Stomach (tissue), 9 donors: ENCODE results near the gene RWDD4. TPM values are rescaled to one million over a fixed set of nuclear protein-coding genes. Genes with fewer than 3 reads are reported as not detected.

Experiments
- DNase-seq, 2 donors: peaks; one replicate each; pipeline versions ENCODE4 v3.0.0 to v3.0.0-alpha.2; 2013 to 2019
- H3K27ac ChIP-seq, 5 donors: fragments of 200-600 bp in 4 of 5; sonication (generic) in 4 of 5; one replicate each; pipeline ENCODE4 v1.5.1; 2013 to 2019; ENCODE audit warnings: mild to moderate bottlenecking in 1 of 5, moderate library complexity in 1 of 5
- H3K27me3 ChIP-seq, 3 donors: fragments of 200-600 bp; sonication (generic); one replicate each; pipeline ENCODE4 v1.5.1; 2017 to 2019; ENCODE audit warnings: mixed run types in 1 of 3
- H3K36me3 ChIP-seq, 4 donors: fragments of 200-600 bp; sonication (generic); 1 replicate in 3 of 4; 2 replicates in 1 of 4; pipeline ENCODE4 v1.5.1; 2016 to 2019
- H3K4me1 ChIP-seq, 4 donors: fragments of 200-600 bp; sonication (generic); one replicate each; pipeline ENCODE4 v1.5.1; 2016 to 2019
- H3K4me3 ChIP-seq, 4 donors: fragments of 200-600 bp; sonication (generic) in 3 of 4; one replicate each; pipeline ENCODE4 v1.5.1; 2016 to 2019; ENCODE audit warnings: mild to moderate bottlenecking in 1 of 4
- H3K9me3 ChIP-seq, 4 donors: fragments of 200-600 bp; sonication (generic); one replicate each; pipeline ENCODE4 v1.5.1; 2016 to 2019
- EP300 ChIP-seq: sonication (generic); formaldehyde crosslinking; IDR thresholded peaks from one replicate; pipeline ENCODE4 v1.6.1; 2017; ENCODE audit warnings: antibody characterized with exemption
- POLR2A ChIP-seq, 4 donors: fragments of 450-650 bp; IDR thresholded peaks; one replicate each; pipeline ENCODE4 v1.6.1; 2016; ENCODE audit warnings: antibody characterized with exemption in 4 of 4, control low read depth in 2 of 4, mild to moderate bottlenecking in 1 of 4, moderate library complexity in 1 of 4
- POLR2AphosphoS5 ChIP-seq, 3 donors: sonication (generic); formaldehyde crosslinking; IDR thresholded peaks; one replicate each; pipeline ENCODE4 v1.6.1; 2016; ENCODE audit warnings: antibody characterized with exemption in 3 of 3
- WGBS, 5 donors: extraction: QIAGEN DNeasy Blood & Tissue Kit in 3 of 5; methylation state at CpG; one replicate each; pipeline versions ENCODE4 v1.1.5 to v1.1.7; 2013 to 2018; 5-methylcytosine and 5-hydroxymethylcytosine counted together
- intact Hi-C: fragments of 100-400 bp; cut with DNase I; formaldehyde crosslinking; loops from one replicate; pipeline ENCODE4 v1.15.1; 2023; ENCODE audit warnings: low total_unique reads
- polyA plus RNA-seq, 3 donors: library from polyadenylated mRNA; stranded (reverse); fragments of 200-250 nt; gene quantifications; one replicate each; pipeline ENCODE4 v1.2.3, GENCODE V29; 2013
- total RNA-seq, 5 donors: library from RNA; depleted of rRNA; stranded (reverse); fragments of >200 nt; gene quantifications; one replicate each; pipeline versions ENCODE4 v1.1.0 to v1.2.3, GENCODE V29; 2014 to 2016
- TF ChIP-seq, protein P1 (sequence below), 7 experiments: fragments of 450-650 bp in 4 of 7; fragments of 200-600 bp in 3 of 7; sonication (generic) in 3 of 7; IDR thresholded peaks; one replicate each; pipeline ENCODE4 v1.5.1; 2016 to 2019; ENCODE audit warnings: antibody characterized with exemption in 7 of 7, control low read depth in 2 of 7, mild to moderate bottlenecking in 1 of 7
- donor health status: healthy with polysubstance abuse.
- donor health status: Bipolar disorder and iron deficiency.
- donor health status: healthy.

The RWDD4 gene
- total and polyA plus RNA-seq, 8 donors, result 3.8 to 36.4 (median 12.9) TPM

DNA sequence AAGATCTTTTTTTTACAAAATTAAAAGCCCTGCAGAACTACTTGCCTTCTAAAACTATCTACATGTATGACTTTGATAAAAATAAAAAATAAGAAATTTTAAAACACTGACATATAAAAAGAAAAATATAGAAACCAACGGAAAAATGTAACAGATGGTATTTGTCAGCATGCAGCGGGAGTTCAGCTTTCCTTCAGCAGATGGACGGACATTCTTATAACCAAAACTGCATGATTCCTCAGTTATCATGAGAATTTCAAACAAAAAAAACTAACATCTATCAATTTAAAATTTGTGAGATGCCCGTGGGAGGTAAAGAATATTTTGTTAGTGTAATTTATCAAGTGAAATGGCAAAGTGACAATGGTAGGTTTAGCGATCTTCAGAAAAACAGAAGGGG lies 23.2 kb downstream of the RWDD4 start:
- intact Hi-C loops, result no loop called here

DNA sequence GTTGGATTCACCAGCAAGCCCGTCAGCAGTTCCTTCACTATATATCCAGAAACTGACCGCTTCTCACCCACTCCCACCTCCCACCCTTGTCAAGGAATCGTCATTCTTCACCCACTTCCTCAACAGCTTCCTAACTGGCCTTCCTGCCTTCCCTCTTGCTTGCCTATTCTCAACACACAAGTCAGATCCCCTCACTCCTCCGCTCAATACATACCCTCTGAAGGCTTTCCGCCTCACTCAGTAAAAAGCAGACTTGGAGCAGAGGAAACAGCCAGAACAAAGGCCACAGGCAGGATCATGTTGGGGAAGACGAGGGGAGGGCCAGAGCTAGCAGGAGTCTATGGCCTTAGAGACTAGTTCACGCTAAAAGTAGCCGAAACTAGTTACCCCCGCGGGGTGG lies 23.7 kb downstream of the RWDD4 start:
- Histone ChIP-seq H3K4me3 (no peak overlapping the region), H3K9me3 (no peaks in the 10 kb centered on the region), H3K4me1 (peaks cover 0 to 20% (median 7%) of the 10 kb centered on the region in 4 donors)

More for the DNA sequence above, 23.2 kb downstream of the RWDD4 start:
- H3K36me3 ChIP-seq, result no peaks in the 10 kb centered on the region
- no peak for DNase-seq
- 74 to 87% (median 81%) methylated on average over 5 of the region's 5 CpGs for WGBS, 5 donors
- TF ChIP-seq, protein P1, sequence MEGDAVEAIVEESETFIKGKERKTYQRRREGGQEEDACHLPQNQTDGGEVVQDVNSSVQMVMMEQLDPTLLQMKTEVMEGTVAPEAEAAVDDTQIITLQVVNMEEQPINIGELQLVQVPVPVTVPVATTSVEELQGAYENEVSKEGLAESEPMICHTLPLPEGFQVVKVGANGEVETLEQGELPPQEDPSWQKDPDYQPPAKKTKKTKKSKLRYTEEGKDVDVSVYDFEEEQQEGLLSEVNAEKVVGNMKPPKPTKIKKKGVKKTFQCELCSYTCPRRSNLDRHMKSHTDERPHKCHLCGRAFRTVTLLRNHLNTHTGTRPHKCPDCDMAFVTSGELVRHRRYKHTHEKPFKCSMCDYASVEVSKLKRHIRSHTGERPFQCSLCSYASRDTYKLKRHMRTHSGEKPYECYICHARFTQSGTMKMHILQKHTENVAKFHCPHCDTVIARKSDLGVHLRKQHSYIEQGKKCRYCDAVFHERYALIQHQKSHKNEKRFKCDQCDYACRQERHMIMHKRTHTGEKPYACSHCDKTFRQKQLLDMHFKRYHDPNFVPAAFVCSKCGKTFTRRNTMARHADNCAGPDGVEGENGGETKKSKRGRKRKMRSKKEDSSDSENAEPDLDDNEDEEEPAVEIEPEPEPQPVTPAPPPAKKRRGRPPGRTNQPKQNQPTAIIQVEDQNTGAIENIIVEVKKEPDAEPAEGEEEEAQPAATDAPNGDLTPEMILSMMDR (IDR thresholded peaks at IDR 0.05), result no peak
- no peak for TF ChIP-seq EP300
- TF ChIP-seq POLR2A (IDR thresholded peaks at IDR 0.05), result no peak
- no peak for TF ChIP-seq POLR2AphosphoS5 (IDR thresholded peaks at IDR 0.05)
- peaks cover 0 to 20% (median 7%) of the 10 kb centered on the region in 4 donors for H3K4me1 ChIP-seq
- no peak overlapping the region for H3K4me3 ChIP-seq
- no peaks in the 10 kb centered on the region for H3K27me3 ChIP-seq
- H3K27ac ChIP-seq, result no peak overlapping the region
- H3K9me3 ChIP-seq, result no peaks in the 10 kb centered on the region

DNA sequence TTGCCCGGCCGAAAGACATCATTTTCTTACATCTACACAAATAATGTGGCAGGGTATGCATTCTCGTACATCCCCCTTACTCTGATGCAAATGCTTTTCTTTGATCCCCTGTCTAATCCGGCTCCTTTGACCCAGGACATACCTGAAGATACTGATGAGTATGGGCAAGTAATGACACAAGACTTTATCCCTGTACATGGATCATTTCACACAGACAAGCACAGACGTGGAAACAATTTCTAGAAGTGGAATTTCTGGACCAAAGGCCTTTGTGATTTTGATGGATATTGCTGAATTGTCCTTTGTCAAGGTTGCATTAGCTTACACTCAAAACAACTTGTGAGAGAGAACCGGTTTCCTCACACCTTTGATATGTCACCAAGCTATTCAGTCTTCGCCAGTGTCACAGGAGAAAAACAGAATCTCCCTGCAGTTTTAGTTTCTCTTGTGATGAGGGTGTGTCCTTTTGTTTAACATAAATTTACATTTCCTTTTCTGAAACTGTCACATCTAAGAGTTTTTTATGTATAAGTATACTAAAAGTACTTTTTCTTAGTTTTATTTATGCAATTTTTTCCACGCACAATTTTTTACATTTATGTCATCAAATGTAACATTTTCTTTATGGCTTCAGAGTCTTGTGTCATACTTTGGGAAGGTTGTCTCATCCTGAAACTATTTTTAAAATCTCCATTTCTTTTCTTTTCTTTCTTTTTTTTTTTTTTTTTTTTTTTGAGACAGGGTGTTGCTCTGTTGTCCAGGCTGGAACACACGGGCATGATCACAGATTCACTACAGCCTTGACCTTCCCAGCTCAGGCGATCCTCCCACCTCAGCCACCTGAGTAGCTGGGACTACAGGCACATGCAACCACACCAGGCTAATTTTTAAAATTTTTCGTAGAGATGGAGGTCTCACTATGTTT lies 25.2 kb downstream of the RWDD4 start:
- DNase-seq, result peak in 1 of 2 donors; percentile 48
- H3K27ac ChIP-seq, result no peak overlapping the region

More for the DNA sequence above, 23.7 kb downstream of the RWDD4 start:
- TF ChIP-seq EP300, result no peak
- TF ChIP-seq, protein P1 (IDR thresholded peaks at IDR 0.05), result no peak
- no peaks in the 10 kb centered on the region for H3K27me3 ChIP-seq
- H3K27ac ChIP-seq, result no peak overlapping the region
- DNase-seq, result peak in 1 of 2 donors; percentile 33
- no peaks in the 10 kb centered on the region for H3K36me3 ChIP-seq
- WGBS, 5 donors, result 70 to 79% (median 76%) methylated on average over 10 of the region's 10 CpGs
- intact Hi-C loops, result no loop called here

DNA sequence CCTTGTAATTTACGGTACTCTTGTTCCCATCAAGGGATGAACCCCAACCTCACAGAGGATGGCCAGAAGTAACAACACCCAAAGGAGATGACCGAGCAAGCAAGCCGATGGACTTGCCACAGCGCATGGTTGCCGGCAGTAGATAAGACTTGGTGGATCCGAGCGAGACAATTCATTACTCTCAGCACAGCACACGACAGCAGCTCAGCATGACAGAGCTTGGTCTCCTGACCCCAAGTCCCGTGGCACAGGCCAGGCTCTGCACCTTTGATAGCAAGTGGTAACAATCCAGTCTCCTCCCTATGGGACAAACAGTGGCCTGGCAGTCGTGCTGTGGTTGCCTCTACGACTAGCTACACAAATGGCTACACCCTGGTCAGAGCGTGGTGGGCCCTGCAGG lies 26.3 kb downstream of the RWDD4 start:
- WGBS, 5 donors, result 83 to 89% (median 87%) methylated on average over 12 of the region's 12 CpGs
- no peaks in the 10 kb centered on the region for H3K27me3 ChIP-seq
- no peaks in the 10 kb centered on the region for H3K9me3 ChIP-seq
- intact Hi-C loops, result no loop called here
- no peak overlapping the region for H3K27ac ChIP-seq
- no peaks in the 10 kb centered on the region for H3K36me3 ChIP-seq
- no peak overlapping the region for H3K4me3 ChIP-seq
- peaks cover 0 to 15% (median 4%) of the 10 kb centered on the region in 4 donors for H3K4me1 ChIP-seq
- DNase-seq, result no peak
- TF ChIP-seq EP300 (no peak), POLR2A (IDR thresholded peaks at IDR 0.05) (no peak), POLR2AphosphoS5 (IDR thresholded peaks at IDR 0.05) (no peak)

More for the DNA sequence above, 25.2 kb downstream of the RWDD4 start:
- H3K4me1 ChIP-seq, result peaks cover 0 to 20% (median 5%) of the 10 kb centered on the region in 4 donors
- no peaks in the 10 kb centered on the region for H3K27me3 ChIP-seq
- intact Hi-C loops, result no loop called here
- 75 to 85% (median 83%) methylated on average over 11 of the region's 11 CpGs for WGBS, 5 donors
- TF ChIP-seq EP300 (no peak), POLR2A (IDR thresholded peaks at IDR 0.05) (no peak), POLR2AphosphoS5 (IDR thresholded peaks at IDR 0.05) (no peak)
- TF ChIP-seq, protein P1 (IDR thresholded peaks at IDR 0.05), result no peak
- no peak overlapping the region for H3K4me3 ChIP-seq
- H3K36me3 ChIP-seq, result no peaks in the 10 kb centered on the region
- no peaks in the 10 kb centered on the region for H3K9me3 ChIP-seq
